ENCODE results near the gene TSPAN17.
A peak's percentile ranks its signal among the peaks of the same experiment; 100 is the strongest.

The TSPAN17 gene

DNA sequence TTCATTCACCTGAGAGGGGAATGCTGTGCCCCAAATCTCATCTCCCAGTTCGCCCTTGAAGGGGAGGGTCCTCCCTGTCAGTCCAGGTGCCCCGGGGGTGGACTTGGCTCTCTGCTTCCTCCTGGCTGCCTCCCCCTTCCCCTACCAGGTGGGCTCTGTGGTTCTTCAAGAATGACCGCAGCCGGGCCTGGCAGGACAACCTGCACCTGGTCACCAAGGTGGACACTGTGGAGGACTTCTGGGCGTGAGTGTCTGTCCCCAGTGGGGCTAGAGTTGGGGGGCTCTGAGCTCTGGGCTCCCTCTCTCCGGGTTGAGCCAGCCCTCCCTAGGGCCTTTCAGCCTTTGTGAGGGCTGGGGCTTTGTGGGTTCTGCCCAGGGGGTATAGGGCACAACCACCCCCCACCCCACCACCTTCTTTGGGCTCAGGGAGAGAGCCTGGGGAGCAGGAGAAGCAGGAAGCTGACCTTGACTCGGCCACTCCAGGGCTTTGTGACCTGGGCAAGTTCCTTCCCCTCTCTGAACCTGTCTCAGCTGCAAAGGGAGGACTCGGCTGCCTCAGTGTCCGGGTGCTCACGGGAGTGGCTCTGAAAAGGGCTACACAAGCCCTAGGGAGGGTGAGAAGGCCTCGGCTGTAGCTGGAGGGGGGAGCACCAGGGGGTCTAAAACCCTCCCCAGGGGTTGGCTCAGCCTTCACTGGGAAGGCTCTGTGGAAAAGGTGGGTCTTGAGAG is 3.6 kb upstream of the TSPAN17 start:
- no peak for DNase-seq

GRCh38 chr5:176644294-176644693 is 3.0 kb upstream of the TSPAN17 start:
- no peak for DNase-seq

- no peak for DNase-seq
Measured at GRCh38 chr5:176644878-176645670, 2.2 kb upstream of the TSPAN17 start.

DNA sequence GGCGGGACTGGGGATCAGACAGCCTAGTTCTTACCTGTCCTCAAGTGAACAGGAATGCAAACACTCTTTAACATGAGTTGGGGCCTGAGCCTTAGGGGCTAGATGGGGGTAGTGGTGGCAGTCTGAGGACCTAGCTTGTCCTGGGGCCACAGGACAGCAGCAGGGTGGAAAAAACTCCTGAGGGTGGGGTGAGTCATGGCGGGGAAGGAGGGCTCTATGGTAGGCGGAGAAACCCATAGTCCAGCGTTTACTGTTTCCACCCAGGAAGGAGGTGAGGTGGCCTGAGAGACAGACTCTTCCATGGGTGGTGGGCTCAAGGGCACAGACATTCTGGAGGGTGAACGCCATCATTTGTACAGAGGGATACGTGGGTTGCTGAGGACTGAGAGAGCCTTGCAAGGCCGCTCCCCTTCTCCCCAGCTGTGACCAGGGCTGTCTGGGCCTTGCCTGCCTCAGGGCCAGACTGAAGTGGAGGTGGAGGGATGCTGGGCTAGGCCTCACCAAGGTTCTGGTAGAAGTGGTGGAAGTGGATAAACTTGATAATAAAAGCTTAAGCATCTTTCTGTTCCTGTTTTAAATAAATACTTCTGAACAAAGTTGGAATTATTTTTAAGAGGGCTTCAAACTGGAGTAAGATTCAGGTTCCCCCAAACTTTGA is 1.1 kb upstream of the TSPAN17 start:
- DNase-seq: no peak

DNA sequence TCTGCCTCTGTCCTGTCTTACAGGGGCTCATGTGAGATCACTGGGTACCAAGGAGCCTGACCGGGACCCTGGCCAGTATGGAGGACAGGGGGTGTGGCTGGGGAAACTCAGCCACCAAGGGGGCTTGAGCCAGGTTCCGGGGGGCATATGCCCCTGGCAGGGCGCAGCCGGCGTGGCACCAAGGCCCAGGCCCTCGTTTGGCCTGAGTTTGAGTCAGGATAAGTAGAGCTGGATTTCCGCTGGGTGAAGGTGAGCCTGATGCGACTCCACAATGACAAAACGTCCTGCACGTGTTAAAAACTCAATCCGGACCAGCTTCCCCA is 616 bp upstream of the TSPAN17 start:
- no peak for DNase-seq

- DNase-seq: peak; percentile 80
Measured at GRCh38 chr5:176647843-176648473, 674 bp downstream of the TSPAN17 start.

GRCh38 chr5:176648474-176649194 is 1.4 kb downstream of the TSPAN17 start:
- no peak for DNase-seq

- peak; percentile 72 for DNase-seq
Measured at GRCh38 chr5:176650354-176650884, 3.1 kb downstream of the TSPAN17 start.

DNA sequence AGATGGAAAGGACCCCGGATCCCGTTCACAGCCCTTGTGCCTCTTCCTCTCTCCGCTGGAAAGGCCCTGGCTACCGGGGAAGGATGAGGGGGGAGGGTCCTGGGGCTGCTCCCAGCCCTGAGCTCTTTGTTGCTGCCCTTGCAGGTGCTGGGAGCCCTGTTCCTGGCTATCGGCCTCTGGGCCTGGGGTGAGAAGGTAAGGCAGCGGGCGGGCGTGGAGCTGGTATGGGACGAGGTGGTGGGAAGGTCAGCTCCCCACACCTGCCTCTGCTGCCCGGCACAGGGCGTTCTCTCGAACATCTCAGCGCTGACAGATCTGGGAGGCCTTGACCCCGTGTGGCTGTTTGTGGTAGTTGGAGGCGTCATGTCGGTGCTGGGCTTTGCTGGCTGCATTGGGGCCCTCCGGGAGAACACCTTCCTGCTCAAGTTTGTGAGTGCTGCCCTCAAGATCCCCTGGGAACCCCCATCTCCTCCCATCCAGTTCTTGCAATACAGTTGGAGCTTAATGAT is 4.2 kb downstream of the TSPAN17 start:
- DNase-seq: no peak

- DNase-seq: peak; percentile 64
Measured at GRCh38 chr5:176652136-176652535, 4.9 kb downstream of the TSPAN17 start.

- DNase-seq: peak; percentile 50
Measured at GRCh38 chr5:176653401-176654385, 6.4 kb downstream of the TSPAN17 start.

DNA sequence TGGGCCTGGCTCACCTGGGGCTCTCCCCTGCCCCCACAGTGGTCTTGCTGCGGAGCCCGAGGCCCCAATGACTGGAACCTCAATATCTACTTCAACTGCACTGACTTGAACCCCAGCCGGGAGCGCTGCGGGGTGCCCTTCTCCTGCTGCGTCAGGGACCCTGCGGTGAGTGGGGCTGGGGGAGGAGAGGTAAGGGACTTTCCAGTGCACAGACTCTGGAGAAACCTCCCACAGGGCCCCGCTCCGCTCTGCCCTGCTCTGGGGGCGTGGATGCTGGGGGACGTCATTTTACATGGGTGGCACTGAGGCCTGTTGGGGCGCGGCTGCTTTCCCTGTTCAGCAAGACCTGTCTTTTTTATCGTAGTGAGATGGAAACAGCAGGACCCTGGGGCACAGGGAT is 7.6 kb downstream of the TSPAN17 start:
- no peak for DNase-seq

- no peak for DNase-seq
Measured at GRCh38 chr5:176656467-176656990, 9.2 kb downstream of the TSPAN17 start.

DNA sequence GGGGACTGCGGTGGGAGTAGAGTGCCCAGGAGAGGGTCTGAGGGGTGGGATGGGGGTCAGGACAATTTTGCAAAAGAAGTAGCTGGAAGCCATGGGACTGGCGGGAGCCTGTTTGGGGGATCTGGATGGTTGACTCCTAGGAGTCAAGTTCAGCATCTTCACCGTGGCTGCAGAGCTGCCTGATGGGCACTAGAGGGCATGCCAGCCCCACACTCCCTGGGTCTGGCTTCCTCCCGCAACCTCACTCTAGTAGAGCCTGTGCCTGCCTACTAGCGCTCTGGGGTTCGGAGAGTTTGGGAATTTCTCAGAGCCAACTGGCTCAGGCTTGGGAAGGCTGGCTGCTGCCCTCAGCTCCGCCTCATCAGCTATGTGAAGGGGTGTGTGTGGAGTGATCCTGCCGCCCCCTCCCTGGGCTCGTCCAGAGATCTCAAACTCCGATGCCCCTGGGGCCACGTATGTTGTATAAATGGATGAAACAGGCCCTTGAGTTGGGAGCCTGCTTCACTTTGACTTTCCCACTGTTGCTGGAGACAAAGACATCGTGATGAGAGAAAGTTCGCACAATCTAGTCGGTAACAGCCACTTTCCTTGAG is 10.8 kb downstream of the TSPAN17 start:
- peak; percentile 80 for DNase-seq

DNA sequence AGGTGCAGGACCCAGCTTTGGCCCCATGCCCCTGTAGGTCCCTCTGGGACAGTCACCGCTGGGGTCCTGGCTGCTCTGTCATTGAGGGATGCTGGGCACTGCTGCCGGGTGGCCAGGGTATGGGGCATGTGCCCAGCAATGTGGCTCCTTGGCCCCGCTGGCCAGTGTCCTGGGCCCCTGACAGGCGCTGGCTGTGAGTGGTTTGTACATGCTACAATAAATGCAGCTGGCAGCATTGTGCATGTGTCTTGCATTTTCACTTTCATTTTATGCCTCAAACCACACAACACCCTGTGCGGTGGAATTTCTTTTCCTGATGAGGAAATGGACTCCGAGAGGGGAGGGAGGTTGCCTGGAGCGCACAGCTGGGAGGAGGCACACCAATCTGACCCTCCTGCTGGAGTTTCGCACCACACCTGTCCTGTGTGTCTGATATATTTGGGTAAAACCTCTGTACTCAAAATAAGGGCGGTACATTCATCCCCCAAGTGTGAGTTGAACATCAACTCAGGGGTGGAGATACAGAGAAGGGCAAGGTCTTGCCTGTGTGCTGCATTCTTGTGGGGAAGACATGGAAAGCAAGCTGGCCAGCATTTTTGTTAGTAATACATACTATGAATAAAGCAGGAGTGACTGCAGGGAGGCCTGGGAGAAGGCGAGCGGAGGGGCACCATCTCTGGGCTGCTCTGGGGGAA is 11.7 kb downstream of the TSPAN17 start:
- DNase-seq: no peak

DNA sequence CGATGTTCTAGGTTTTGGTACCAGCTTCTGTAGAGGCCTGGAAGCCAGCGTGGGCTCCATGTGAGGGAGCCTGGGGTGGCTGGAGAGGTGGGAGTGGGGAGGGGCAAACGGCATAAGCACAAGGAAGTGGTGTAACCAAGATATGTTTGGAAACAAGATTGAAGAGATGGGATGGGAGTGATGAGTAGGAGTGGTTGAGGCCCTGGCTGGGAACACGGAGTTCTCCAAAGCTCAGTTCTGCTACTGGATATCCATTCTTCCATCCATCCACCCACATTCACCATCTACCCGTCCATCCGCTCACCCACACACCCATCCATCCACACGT is 12.2 kb downstream of the TSPAN17 start:
- no peak for DNase-seq

- no peak for DNase-seq
Measured at GRCh38 chr5:176659860-176660461, 12.7 kb downstream of the TSPAN17 start.

DNA sequence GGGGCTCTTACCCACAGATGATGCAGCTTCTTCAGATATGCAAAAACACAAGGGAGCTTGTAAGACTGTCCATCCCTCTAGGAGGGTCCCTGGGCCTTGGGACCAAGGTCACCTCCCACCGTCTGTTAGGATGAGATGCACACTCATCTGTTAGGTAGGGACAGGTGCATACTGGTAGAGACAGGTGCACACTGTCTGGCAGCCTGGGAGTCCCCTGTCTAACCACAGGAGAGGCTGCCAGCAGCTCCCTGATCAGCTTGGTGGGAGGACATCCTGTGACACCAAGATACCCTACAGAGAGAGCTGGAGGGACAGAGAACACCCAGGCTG is 13.2 kb downstream of the TSPAN17 start:
- DNase-seq: no peak

- DNase-seq: peak; percentile 85
Measured at GRCh38 chr5:176660860-176661641, 13.8 kb downstream of the TSPAN17 start.
